Common myeloid progenitor, CD34-positive (primary cell): Measurements from ENCODE around the gene ATOH8.
"Not testable (repeated sequence)": the region's sequence is repeated elsewhere in the genome, so short reads cannot be mapped to it uniquely, and the experiment has no call there.

Source experiments
- CTCF ChIA-PET: fragments of 350-600 bp; sonication (Branson Sonifier 250); formaldehyde crosslinking; loops from one replicate; lab custom pipeline; 2021; ENCODE audit warnings: antibody characterized with exemption; lab: Charles Lee
- POLR2A ChIA-PET: fragments of 350-600 bp; sonication (Branson Sonifier 250); formaldehyde crosslinking; loops from one replicate; lab custom pipeline; 2021; ENCODE audit warnings: antibody characterized with exemption; lab: Charles Lee
- DNase-seq, 3 donors: peaks; one replicate each; pipeline versions ENCODE4 v3.0.0 to v3.0.0-alpha.2; 2013
- H3K27ac ChIP-seq, 2 experiments: 1 replicate in 1 of 2; 2 replicates in 1 of 2; pipeline ENCODE4 v1.7.0; 2013; ENCODE audit warnings: inconsistent platforms in 2 of 2, low read length in 2 of 2, mild to moderate bottlenecking in 2 of 2, low read depth in 1 of 2, moderate library complexity in 1 of 2; ENCODE audit not compliant: severe bottlenecking in 2 of 2, insufficient read depth in 1 of 2, poor library complexity in 1 of 2
- H3K27me3 ChIP-seq, 5 experiments: replicated peaks in 2 of 5; 1 replicate in 3 of 5; 2 replicates in 2 of 5; pipeline versions ENCODE4 v1.6.1 to v1.7.0; 2013; ENCODE audit warnings: low read length in 4 of 5, mild to moderate bottlenecking in 2 of 5, moderate library complexity in 2 of 5, inconsistent platforms in 1 of 5; ENCODE audit not compliant: insufficient read depth in 5 of 5, control insufficient read depth in 4 of 5
- H3K36me3 ChIP-seq, 4 experiments: 1 replicate in 2 of 4; 2 replicates in 2 of 4; pipeline versions ENCODE4 v1.6.1 to v1.7.0; 2013; ENCODE audit warnings: low read length in 3 of 4, control low read depth in 1 of 4, mild to moderate bottlenecking in 1 of 4; ENCODE audit not compliant: control insufficient read depth in 4 of 4, insufficient read depth in 4 of 4
- H3K4me1 ChIP-seq, 4 experiments: 1 replicate in 3 of 4; 2 replicates in 1 of 4; pipeline versions ENCODE4 v1.6.1 to v1.7.1; 2013; ENCODE audit warnings: low read length in 3 of 4, mild to moderate bottlenecking in 3 of 4, control low read depth in 1 of 4, inconsistent platforms in 1 of 4, moderate library complexity in 1 of 4; ENCODE audit not compliant: control insufficient read depth in 4 of 4, insufficient read depth in 4 of 4; ENCODE audit errors: control extremely low read depth in 1 of 4
- H3K4me3 ChIP-seq, 7 experiments: 1 replicate in 4 of 7; 2 replicates in 3 of 7; pipeline versions ENCODE4 v1.5.1 to v1.7.0; 2013; ENCODE audit warnings: mild to moderate bottlenecking in 7 of 7, low read length in 6 of 7, moderate library complexity in 6 of 7, inconsistent platforms in 2 of 7, low read depth in 2 of 7, control low read depth in 1 of 7; ENCODE audit not compliant: insufficient read depth in 4 of 7, control insufficient read depth in 1 of 7; ENCODE audit errors: extremely low read depth in 1 of 7
- H3K9me3 ChIP-seq, 5 experiments: 1 replicate in 4 of 5; 2 replicates in 1 of 5; pipeline versions ENCODE4 v1.6.1 to v1.7.1; 2013; ENCODE audit warnings: low read length in 4 of 5, mild to moderate bottlenecking in 2 of 5, inconsistent platforms in 1 of 5, low read depth in 1 of 5, moderate library complexity in 1 of 5; ENCODE audit not compliant: control insufficient read depth in 4 of 5, insufficient read depth in 2 of 5; ENCODE audit errors: control extremely low read depth in 1 of 5
- WGBS: methylation state at CpG from one replicate; pipeline ENCODE4 v1.1.5; 2013; ENCODE audit not compliant: insufficient coverage; 5-methylcytosine and 5-hydroxymethylcytosine counted together

The ATOH8 gene

DNA sequence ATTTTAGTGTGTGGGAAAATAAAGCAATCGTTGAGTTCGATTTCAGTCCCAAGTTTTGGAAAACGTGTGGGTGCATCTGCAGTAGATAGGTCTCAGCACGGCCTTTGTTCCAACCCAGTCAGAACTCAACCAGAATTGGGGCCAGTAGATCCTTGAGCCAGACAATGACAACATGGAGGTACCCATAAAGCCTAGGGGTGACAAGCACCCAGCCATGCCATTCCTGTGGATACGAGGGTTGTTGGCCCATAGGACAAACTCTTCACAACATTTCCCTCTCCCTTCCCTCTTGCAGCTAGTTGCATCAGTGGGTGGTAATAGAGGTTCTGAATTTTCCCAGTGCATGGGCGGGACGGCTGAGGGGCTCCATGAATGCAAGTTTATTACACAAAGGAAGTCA is 74.9 kb downstream of the ATOH8 start:
- DNase-seq = no peak
- Histone ChIP-seq H3K4me1 (peaks cover 0 to 6% (median 5%) of the 10 kb centered on the region in 4 experiments), H3K27ac (no peak overlapping the region), H3K4me3 (no peak overlapping the region), H3K9me3 (no peaks in the 10 kb centered on the region), H3K36me3 (no peaks in the 10 kb centered on the region), H3K27me3 (no peaks in the 10 kb centered on the region)
- ChIA-PET POLR2A (no interaction called here), CTCF (interaction anchor here (0.9 to 13.6 kb wide), 8 partner anchors 9 to 252 kb away, joined by 3 to 265 read pairs (median 8); partner anchors contain the start of gene ST3GAL5)
- WGBS = 100% methylated on average over 4 of the region's 7 CpGs

DNA sequence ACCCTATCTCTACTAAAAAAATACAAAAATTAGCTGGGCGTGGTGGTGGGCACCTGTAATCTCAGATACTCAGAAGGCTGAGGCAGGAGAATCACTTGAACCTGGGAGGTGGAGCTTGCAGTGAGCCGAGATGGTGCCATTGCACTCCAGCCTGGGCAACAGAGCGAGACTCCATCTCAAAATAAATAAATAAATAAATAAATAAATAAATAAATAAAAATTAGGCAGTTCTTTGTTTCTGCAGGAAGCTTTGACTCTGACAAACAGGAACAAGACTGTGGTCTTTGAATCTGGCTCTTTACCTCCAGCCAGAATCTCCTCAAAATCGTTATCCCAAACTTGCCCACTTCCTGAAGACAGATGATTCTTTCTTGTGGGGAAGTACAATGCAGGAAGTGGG is 75.6 kb downstream of the ATOH8 start:
- H3K4me3 ChIP-seq, H3K9me3 ChIP-seq, H3K27me3 ChIP-seq, POLR2A ChIA-PET, H3K36me3 ChIP-seq, H3K4me1 ChIP-seq, H3K27ac ChIP-seq: not testable (repeated sequence)
- CTCF ChIA-PET = interaction anchor here (0.7 to 13.6 kb wide), 10 partner anchors 9 to 262 kb away, joined by 3 to 265 read pairs (median 4); partner anchors contain the start of gene ST3GAL5
- WGBS = 50% methylated on average over 2 of the region's 4 CpGs
- DNase-seq = peak in 1 of 3 donors; percentile 27

DNA sequence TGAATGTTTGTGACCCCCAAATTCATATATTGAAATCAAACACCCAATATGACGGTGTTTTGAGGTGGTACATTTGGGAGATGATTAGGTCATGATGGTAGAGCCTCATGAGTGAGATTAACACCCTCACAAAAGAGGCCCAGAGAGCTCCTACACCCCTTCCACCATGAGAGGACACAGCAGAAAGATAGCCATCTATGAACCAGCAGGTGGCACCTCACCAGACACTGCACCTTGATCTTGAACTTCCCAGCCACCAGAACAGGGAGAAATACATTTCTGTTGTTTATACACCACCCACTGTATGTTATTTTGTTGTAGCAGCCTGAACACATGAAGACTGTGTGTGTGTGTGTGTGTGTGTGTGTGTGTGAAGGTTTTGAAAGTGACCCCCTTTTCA is 76.9 kb downstream of the ATOH8 start:
- no peak overlapping the region for H3K4me3 ChIP-seq
- DNase-seq = no peak
- peaks cover 0 to 6% (median 5%) of the 10 kb centered on the region in 4 experiments for H3K4me1 ChIP-seq
- WGBS = no CpG with 5 or more reads among the region's 1 CpG
- CTCF ChIA-PET = interaction anchor here (0.6 to 13.6 kb wide), 8 partner anchors 19 to 288 kb away, joined by 3 to 265 read pairs (median 4); partner anchors contain the start of gene ST3GAL5
- no peaks in the 10 kb centered on the region for H3K9me3 ChIP-seq
- no peak overlapping the region for H3K27ac ChIP-seq
- no peaks in the 10 kb centered on the region for H3K27me3 ChIP-seq
- no peaks in the 10 kb centered on the region for H3K36me3 ChIP-seq
- POLR2A ChIA-PET = no interaction called here

- H3K9me3 ChIP-seq = no peaks in the 10 kb centered on the region
- no peaks in the 10 kb centered on the region for H3K27me3 ChIP-seq
- H3K36me3 ChIP-seq = no peaks in the 10 kb centered on the region
- no peak overlapping the region for H3K27ac ChIP-seq
- no peak overlapping the region for H3K4me3 ChIP-seq
- no peak for DNase-seq
- WGBS = no CpG with 5 or more reads among the region's 2 CpGs
- CTCF ChIA-PET = interaction anchor here (1.1 to 13.6 kb wide), 7 partner anchors 8 to 287 kb away, joined by 3 to 265 read pairs (median 3); partner anchors contain the start of gene ST3GAL5
- H3K4me1 ChIP-seq = peaks cover 0 to 6% (median 5%) of the 10 kb centered on the region in 4 experiments
- POLR2A ChIA-PET = no interaction called here
These were observed 77.9 kb downstream of the ATOH8 start for GRCh38 chr2:85831735-85832134.

DNA sequence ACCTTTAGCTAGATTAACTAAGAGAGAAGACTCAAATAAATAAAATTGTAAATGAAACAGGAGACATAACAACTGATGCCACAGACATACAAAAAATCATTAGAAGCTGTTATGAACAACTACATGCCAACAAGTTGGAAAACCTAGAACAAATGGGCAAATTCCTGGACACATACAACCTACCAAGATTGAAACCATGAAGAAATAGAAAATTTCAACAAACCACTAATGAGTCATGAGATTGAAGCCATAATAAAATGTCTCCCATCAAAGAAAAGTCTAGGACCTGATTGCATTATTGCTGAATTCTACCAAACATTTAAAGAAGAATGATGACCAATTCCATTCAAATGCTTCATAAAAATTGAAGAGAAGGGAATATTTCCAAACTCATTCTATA is 80.7 kb downstream of the ATOH8 start:
- DNase-seq = no peak
- Histone ChIP-seq H3K4me3 (no peak overlapping the region), H3K27me3 (no peaks in the 10 kb centered on the region), H3K4me1 (peaks cover 0 to 3% (median 0%) of the 10 kb centered on the region in 4 experiments), H3K27ac (no peak overlapping the region), H3K9me3 (no peaks in the 10 kb centered on the region), H3K36me3 (peaks cover 0 to 1% (median 0%) of the 10 kb centered on the region in 4 experiments)
- ChIA-PET CTCF (interaction anchor here (1.1 kb wide), 1 partner anchor 125 kb away, joined by 3 read pairs; no protein-coding TSS in a partner anchor), POLR2A (no interaction called here)
